GM18951 (cell line): ENCODE results near the gene ZNF771.

Experiments
- POLR2A ChIP-seq: IDR thresholded peaks from 4 replicates; pipeline ENCODE4 v1.6.1; 2011; ENCODE audit warnings: mild to moderate bottlenecking; ENCODE audit not compliant: insufficient read length, insufficient read depth; ENCODE audit errors: extremely low read depth
- in situ Hi-C: fragments of 300-500 bp; cut with MboI; formaldehyde crosslinking; loops from one replicate; pipeline ENCODE4 v1.12.0; 2022; ENCODE audit warnings: low sequenced_read_pairs, mixed read lengths, inconsistent platforms; ENCODE audit not compliant: unreplicated experiment

The ZNF771 gene

DNA sequence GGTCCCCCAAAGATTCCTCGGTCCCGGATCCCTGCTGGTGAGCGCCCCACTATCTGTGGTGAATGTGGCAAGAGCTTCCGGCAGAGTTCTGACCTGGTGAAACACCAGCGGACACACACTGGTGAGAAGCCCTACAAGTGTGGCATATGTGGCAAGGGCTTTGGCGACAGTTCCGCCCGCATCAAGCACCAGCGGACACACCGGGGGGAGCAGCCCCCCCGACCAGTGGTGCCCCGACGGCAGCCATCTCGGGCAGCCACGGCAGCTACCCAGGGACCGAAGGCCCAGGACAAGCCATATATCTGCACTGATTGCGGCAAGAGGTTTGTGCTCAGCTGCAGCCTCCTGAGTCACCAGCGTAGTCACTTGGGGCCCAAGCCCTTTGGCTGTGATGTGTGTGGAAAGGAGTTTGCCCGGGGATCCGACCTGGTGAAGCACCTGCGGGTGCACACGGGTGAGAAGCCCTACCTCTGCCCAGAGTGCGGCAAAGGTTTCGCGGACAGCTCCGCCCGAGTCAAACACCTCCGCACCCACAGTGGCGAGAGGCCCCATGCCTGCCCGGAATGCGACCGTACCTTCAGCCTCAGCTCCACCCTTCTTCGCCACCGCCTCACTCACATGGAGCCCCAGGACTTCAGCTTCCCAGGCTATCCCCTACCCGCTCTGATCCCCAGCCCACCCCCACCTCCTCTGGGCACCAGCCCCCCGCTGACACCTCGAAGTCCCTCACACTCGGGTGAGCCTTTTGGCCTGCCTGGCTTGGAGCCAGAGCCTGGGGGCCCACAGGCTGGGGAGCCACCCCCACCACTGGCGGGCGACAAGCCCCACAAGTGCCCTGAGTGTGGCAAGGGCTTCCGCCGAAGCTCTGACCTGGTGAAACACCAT lies 9.4 kb upstream of the ZNF771 start:
- in situ Hi-C loops: no loop called here
- TF ChIP-seq POLR2A: no peak

DNA sequence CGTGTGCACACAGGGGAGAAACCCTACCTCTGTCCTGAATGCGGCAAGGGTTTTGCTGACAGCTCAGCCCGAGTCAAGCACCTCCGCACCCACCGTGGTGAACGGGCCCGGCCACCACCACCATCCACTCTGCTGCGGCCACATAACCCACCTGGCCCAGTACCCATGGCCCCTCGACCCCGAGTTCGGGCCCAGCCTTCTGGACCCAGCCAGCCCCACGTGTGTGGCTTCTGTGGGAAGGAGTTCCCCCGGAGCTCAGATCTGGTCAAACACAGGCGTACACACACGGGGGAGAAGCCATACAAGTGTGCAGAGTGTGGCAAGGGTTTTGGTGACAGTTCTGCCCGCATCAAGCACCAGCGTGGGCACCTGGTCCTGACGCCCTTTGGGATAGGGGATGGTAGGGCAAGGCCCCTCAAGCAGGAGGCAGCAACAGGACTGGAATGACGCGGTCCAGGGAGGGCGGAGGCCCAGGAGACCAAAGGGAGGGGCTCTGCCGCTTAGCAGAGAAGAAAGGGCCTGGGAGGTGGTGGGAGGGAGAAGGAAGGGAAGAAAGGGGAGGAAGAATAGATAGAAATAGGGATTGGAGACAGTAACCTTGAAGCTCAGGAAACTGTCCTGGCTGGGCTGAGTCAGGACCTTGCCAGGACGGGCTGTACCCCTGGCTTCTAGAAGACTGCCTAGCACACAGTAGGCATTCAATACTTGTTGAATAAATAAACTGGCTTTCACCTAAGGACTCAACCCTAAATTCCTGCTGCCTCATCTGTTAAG lies 8.6 kb upstream of the ZNF771 start:
- TF ChIP-seq POLR2A: no peak
- in situ Hi-C loops: no loop called here

DNA sequence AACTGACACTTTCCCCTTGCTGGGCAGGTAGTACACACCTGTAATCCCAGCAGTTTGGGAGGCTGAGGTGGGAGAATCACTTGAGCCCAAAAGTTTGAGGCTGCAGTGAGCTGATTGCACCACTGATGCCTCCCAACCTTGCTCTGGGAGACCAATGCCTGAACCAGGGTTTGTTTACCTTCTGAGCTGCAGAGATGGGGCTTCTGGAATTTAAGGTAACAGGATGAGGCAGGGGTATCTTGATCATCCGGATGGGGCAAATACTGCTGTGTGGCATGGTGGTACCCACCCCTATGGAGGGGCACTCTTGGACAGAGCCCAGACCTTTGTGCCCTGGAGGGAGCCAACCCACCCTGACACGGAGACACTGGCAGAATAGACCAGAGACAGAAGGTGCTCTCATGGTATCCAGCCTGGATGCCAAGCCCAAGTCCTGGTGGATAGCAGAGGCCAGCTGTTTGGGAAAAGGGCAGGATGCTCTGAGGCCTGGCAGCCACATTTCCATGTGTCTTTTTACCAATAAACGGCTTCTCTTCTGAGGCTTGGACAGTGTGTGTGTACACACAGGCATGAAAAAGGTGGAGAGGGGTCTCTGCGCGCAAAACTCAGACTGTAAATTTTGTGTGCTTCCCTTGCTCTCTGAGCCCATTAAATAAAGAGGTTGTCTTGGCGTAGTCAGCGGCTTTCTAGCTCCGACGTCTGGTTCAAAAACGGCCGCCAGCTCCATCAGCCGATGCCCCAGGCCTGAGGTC lies 7.8 kb upstream of the ZNF771 start:
- in situ Hi-C loops: loop anchor here (25.0 kb wide), 2 partner anchors 187 to 937 kb away; partner anchors contain the start of genes BOLA2, SLX1B and SULT1A4
- TF ChIP-seq POLR2A: no peak

DNA sequence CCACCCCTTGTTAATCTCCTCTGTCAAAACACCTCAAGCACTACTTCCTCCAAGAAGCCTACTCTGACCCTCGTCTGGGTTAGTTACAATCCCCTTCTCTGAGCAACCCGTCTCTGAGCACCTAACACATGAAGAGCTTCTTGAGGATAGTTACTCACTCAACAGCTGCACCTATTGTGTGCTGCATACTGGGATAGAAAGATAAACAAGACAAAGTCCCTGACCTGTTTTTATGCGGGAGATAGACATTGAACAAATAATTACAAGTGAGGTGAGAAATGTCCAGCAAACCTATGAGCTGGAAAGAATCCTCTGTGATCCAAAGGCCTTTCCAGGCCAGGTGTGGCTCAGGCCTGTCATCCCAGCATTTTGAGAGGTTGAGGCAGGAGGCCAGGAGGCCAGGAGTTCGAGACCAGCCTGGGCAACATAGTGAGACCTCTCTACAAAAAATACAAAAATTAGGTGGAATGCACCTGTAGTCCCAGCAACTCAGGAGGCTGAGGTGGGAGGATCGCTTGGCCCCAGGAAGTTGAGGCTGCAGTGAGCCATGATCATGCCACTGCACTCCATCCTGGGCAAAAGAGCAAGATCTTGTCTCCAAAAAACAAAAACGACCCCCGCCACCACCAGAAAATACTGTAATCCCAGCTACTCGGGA lies 5.5 kb upstream of the ZNF771 start:
- in situ Hi-C loops: loop anchor here (25.0 kb wide), 2 partner anchors 190 to 940 kb away; partner anchors contain the start of genes BOLA2, SLX1B and SULT1A4

DNA sequence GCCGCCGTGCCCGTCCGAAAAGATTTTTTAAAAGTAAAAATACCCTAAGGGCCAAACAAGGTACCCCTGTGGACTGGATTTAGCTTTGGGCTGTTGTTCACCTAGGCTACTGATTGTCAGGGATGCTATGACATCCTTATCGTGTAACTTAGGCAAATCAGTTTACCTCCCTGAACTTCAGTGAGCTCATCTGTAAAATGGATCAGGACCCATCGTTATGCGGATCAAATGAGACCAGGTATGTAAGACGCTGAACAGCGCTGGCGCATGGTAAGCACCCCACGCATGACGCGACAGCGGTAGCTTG lies 658 bp upstream of the ZNF771 start:
- in situ Hi-C loops: loop anchor here (25.0 kb wide), 2 partner anchors 194 to 944 kb away; partner anchors contain the start of genes BOLA2, SLX1B and SULT1A4
- no peak for TF ChIP-seq POLR2A

More for the DNA sequence above, 5.5 kb upstream of the ZNF771 start:
- TF ChIP-seq POLR2A: no peak

DNA sequence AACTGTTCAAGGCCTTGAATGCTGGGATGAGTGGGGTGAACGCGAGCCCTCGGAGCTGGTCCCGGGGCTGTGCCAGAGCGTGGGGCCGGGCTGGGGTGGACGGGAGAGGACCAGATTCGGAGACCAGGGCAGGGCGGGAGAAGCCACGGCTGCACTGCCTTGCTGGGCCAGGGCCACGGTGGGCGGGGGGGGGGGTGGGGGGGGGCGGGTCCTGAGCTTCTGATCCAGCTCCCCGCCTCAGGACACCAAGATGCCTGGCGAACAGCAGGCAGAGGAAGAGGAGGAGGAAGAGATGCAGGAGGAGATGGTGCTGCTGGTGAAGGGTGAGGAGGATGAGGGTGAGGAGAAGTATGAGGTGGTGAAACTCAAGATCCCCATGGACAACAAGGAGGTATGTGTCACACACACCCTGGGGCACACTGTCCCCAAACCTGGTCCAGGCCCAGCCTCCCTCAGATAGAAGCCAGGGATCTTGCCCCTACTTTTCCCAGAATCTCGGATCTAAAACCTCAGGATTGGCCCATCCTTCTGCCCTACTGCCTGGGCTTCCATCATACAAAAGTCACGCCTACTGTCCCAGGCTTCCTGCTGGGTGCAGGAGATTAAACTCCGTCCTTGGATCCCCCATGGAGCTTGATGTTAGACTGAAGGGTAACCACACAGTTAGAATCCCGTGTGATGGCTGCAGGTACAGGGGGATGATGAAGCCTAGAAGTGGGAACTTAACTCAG lies 563 bp downstream of the ZNF771 start:
- TF ChIP-seq POLR2A: no peak
- in situ Hi-C loops: loop anchor here (25.0 kb wide), 2 partner anchors 196 to 946 kb away; partner anchors contain the start of genes BOLA2, SLX1B and SULT1A4

DNA sequence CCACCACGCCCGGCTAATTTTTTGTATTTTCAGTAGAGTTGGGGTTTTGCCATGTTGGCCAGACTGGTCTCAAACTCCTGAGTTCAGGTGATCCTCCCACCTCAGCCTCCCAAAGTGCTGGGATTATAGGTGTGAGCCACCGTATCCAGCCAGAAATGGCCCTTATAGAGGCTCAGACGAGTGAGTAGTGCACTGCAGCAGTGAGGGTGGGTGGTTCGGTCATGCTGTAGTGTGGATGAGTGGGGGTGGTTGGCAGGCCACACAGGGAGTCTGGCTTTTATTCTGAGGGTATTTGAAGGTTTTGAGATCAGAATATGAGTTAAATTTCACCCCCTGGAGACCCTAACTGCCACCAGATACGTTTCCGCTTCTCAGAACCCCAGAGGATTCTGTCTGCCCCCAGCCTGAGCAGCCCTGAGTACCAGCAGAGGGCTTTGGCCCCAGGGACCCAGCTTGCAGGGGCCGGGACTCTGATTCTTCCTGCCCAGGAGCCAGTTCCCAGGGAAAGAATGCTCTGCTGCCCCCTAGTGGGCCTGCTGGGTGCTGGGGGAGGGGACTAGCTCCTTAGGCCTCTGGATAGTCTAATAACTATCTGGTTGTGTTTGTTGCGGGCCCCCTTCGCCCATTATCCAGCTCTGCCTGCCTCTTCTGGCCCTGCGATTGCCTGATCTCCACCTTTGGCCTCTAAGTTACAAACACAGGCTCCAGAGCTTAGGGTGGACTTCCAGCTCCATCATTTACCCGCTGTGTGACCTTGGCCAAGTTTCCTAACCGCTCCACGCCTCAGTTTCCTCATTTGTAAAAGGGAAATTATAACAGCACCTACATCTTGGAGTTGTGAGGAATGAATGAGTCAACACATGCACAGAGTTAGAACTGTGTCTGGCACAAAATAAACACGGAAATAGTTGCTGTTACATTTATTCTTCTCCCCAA lies 2.0 kb downstream of the ZNF771 start:
- in situ Hi-C loops: loop anchor here (25.0 kb wide), 2 partner anchors 197 to 947 kb away; partner anchors contain the start of genes BOLA2, SLX1B and SULT1A4
- no peak for TF ChIP-seq POLR2A

DNA sequence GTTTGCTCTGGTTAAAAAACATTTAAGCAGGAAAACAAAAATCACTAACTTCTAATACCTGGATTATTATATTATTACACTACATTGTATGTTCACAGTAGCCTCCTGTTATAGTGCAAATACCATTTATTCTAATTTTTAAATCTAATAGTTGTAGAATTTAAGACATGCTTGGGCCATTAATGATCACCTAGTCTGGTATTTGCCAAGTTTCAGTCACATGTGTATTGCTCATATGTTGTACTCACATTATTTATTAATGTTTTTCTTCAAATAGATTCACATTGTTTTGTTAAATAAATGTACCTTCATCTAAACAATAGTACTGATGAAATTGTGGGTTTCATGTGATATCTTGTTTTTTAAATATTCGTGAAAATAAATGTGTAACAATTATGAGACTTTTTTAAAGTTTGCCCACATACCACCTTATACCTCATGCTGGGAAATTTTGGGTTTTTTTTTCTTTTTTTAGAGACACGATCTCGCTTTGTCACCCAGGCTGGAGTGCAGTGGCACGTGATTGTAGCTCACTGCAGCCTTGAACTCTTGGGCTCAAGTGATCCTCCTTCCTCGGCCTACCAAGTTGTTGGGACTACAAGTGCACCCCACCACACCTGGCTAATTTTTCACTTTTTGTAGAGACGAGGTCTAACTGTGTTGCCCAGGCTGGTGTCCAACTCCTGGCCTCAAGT lies 5.9 kb downstream of the ZNF771 start:
- in situ Hi-C loops: loop anchor here (25.0 kb wide), 2 partner anchors 201 to 951 kb away; partner anchors contain the start of genes BOLA2, SLX1B and SULT1A4
- no peak for TF ChIP-seq POLR2A

DNA sequence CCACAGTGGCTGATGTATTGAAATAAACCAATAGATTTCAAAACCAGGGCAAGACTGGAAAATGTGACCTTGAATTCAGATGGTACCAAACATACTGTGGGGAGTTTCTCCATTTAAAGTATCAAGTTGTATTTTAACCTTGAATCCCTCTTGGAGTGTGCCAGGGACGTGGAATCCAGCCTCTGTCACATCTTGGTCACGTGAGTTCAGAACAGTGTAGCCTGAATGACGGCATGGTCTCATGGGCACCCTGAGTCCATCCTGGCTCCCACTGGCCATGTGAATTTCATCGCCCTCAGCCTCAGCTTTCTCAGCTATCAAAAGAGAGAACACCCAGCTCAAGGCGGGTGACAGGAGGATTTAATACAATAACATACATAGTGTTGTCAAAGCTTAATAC lies 6.8 kb downstream of the ZNF771 start:
- in situ Hi-C loops: loop anchor here (25.0 kb wide), 2 partner anchors 202 to 952 kb away; partner anchors contain the start of genes BOLA2, SLX1B and SULT1A4
- TF ChIP-seq POLR2A: no peak

DNA sequence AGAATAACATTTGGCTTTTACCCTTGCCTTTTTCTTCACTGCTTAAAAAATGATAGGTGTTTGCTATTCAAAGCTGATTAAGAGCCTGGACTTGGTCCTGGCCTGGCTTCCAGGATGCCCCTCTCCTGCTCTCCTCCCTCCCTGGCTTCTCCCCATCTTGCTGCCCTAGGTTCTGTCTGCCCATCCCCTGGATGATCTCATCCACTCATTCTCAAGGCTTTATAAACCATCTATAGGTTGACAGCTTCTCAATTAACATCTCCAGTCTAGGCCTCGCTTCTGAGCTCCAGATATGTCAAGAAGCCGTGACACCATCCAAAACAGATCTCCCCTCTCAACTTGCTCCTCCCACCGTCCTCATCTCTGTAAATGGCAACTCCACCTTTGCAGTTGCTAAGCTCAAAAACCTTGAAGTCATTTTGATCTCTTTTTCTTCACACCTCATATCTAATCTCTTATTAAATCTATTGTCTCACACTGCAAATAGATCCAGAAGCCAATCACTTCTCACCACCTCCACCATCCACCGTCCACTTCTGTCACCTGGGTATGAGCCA lies 8.7 kb downstream of the ZNF771 start:
- in situ Hi-C loops: loop anchor here (25.0 kb wide), 2 partner anchors 204 to 954 kb away; partner anchors contain the start of genes BOLA2, SLX1B and SULT1A4
- no peak for TF ChIP-seq POLR2A
